Caco-2 (cell line): ENCODE data around the gene LHX4. TPM values are rescaled to one million over a fixed set of nuclear protein-coding genes. Genes with fewer than 3 reads are reported as not detected.

ENCODE experiments used
- BruUV-seq: library from RNA; stranded (reverse); fragments of 400-500 nt; replicated peaks from 2 replicates; lab custom pipeline; 2021; lab: Mats Ljungman, UMichigan
- CTCF ChIA-PET: fragments of 300-600 bp; sonication (Branson Sonifier 250); formaldehyde crosslinking; loops from one replicate; lab custom pipeline; 2022; ENCODE audit warnings: antibody characterized with exemption; lab: Charles Lee
- POLR2A ChIA-PET: fragments of 300-600 bp; sonication (Branson Sonifier 250); formaldehyde crosslinking; loops from one replicate; lab custom pipeline; 2022; ENCODE audit warnings: antibody characterized with exemption; lab: Charles Lee
- DNase-seq, 2 experiments: peaks; one replicate each; pipeline versions ENCODE4 v3.0.0 to v3.0.0-alpha.2; 2020 to 2022
- H3K27me3 ChIP-seq: replicated peaks from 2 replicates; pipeline ENCODE4 v1.6.0; 2011; ENCODE audit warnings: low read length; ENCODE audit not compliant: control insufficient read depth, insufficient read depth
- H3K36me3 ChIP-seq: 2 replicates; pipeline ENCODE4 v1.5.1; 2011; ENCODE audit warnings: low read length; ENCODE audit not compliant: control insufficient read depth, insufficient read depth
- H3K4me1 ChIP-seq: fragments of 250-450 bp; sonication (Bioruptor Pico); 2 replicates; pipeline ENCODE4 v1.5.1; 2020; ENCODE audit warnings: mild to moderate bottlenecking
- H3K4me3 ChIP-seq: 2 replicates; pipeline ENCODE4 v1.5.1; 2011; ENCODE audit warnings: low read depth, mild to moderate bottlenecking, control low read depth, low read length
- H3K9me3 ChIP-seq: fragments of 250-450 bp; sonication (Bioruptor Pico); 2 replicates; pipeline ENCODE4 v1.5.1; 2020; ENCODE audit warnings: mild to moderate bottlenecking, moderate library complexity
- H3K27ac Mint-ChIP-seq: one replicate; pipeline ENCODE4 v1.8.0; 2022; ENCODE audit warnings: mixed read lengths; ENCODE audit not compliant: unreplicated experiment
- H3K27me3 Mint-ChIP-seq: one replicate; pipeline ENCODE4 v1.8.0; 2022; ENCODE audit warnings: mixed read lengths; ENCODE audit not compliant: insufficient read depth, unreplicated experiment
- H3K36me3 Mint-ChIP-seq: one replicate; pipeline ENCODE4 v1.8.0; 2022; ENCODE audit warnings: mild to moderate bottlenecking, mixed read lengths; ENCODE audit not compliant: insufficient read depth, unreplicated experiment
- H3K4me1 Mint-ChIP-seq: one replicate; pipeline ENCODE4 v1.8.0; 2022; ENCODE audit warnings: low read depth, mixed read lengths; ENCODE audit not compliant: unreplicated experiment
- H3K4me3 Mint-ChIP-seq: one replicate; pipeline ENCODE4 v1.8.0; 2022; ENCODE audit warnings: mild to moderate bottlenecking, moderate library complexity, mixed read lengths; ENCODE audit not compliant: unreplicated experiment
- H3K9me3 Mint-ChIP-seq: one replicate; pipeline ENCODE4 v1.8.0; 2022; ENCODE audit warnings: mixed read lengths; ENCODE audit not compliant: unreplicated experiment
- CTCF ChIP-seq, 2 experiments: fragments of 200-600 bp in 1 of 2; IDR thresholded peaks; 1 replicate in 1 of 2; 2 replicates in 1 of 2; pipeline versions ENCODE4 v1.5.1 to v1.8.0; 2011 to 2022; ENCODE audit warnings: antibody characterized with exemption in 1 of 2, control low read depth in 1 of 2, inconsistent platforms in 1 of 2, low read depth in 1 of 2, low read length in 1 of 2, mild to moderate bottlenecking in 1 of 2, moderate library complexity in 1 of 2; ENCODE audit not compliant: insufficient read depth in 1 of 2, severe bottlenecking in 1 of 2, unreplicated experiment in 1 of 2
- intact Hi-C: fragments of 100-400 bp; cut with micrococcal nuclease; formaldehyde crosslinking; loops from one replicate; pipeline ENCODE4 v1.10.0; 2022; ENCODE audit not compliant: unreplicated experiment
- total RNA-seq: library from RNA; stranded (reverse); gene quantifications from 2 replicates; pipeline ENCODE4 v1.2.3, GENCODE V29; 2022

Gene LHX4
- total RNA-seq, 1 experiment from 2014 or later: 0.16 TPM

- H3K27me3 ChIP-seq: no peaks in the 10 kb centered on the region
- intact Hi-C loops: no loop called here
- H3K36me3 ChIP-seq: no peaks in the 10 kb centered on the region
- TF ChIP-seq CTCF (IDR thresholded peaks at IDR 0.05; ENCODE audit: insufficient read depth in 1 of 2, low read depth in 1 of 2, low read length in 1 of 2, severe bottlenecking in 1 of 2, unreplicated experiment in 1 of 2): no peak
- H3K9me3 ChIP-seq: no peaks in the 10 kb centered on the region
- no peaks in the 10 kb centered on the region for H3K9me3 Mint-ChIP-seq
- ChIA-PET POLR2A (no interaction called here), CTCF (no interaction called here)
- no peak overlapping the region for H3K4me3 ChIP-seq
- H3K4me3 Mint-ChIP-seq: no peak overlapping the region
- no peak for DNase-seq
- no peak overlapping the region for H3K27ac Mint-ChIP-seq
- no peaks in the 10 kb centered on the region for H3K27me3 Mint-ChIP-seq
- BruUV-seq: no TSS peak
- no peaks in the 10 kb centered on the region for H3K4me1 Mint-ChIP-seq
- no peaks in the 10 kb centered on the region for H3K4me1 ChIP-seq
- no peaks in the 10 kb centered on the region for H3K36me3 Mint-ChIP-seq
Measured at GRCh38 chr1:180250883-180251509, 20.9 kb downstream of the LHX4 start.

GRCh38 chr1:180251526-180252305 lies 21.7 kb downstream of the LHX4 start:
- H3K27me3 Mint-ChIP-seq: no peaks in the 10 kb centered on the region
- no peaks in the 10 kb centered on the region for H3K4me1 ChIP-seq
- no peak overlapping the region for H3K27ac Mint-ChIP-seq
- intact Hi-C loops: loop anchor here (1.0 kb wide), 2 partner anchors 165 to 231 kb away; no protein-coding TSS in a partner anchor
- no peak for TF ChIP-seq CTCF (IDR thresholded peaks at IDR 0.05; ENCODE audit: insufficient read depth in 1 of 2, low read depth in 1 of 2, low read length in 1 of 2, severe bottlenecking in 1 of 2, unreplicated experiment in 1 of 2)
- ChIA-PET CTCF (no interaction called here), POLR2A (interaction anchor here (1.0 kb wide), 1 partner anchor 21 kb away, joined by 3 read pairs; the partner anchor contains the start of gene LHX4)
- H3K36me3 Mint-ChIP-seq: no peaks in the 10 kb centered on the region
- H3K9me3 Mint-ChIP-seq: no peaks in the 10 kb centered on the region
- H3K9me3 ChIP-seq: no peaks in the 10 kb centered on the region
- DNase-seq: no peak
- no peaks in the 10 kb centered on the region for H3K27me3 ChIP-seq
- H3K4me3 Mint-ChIP-seq: no peak overlapping the region
- no peaks in the 10 kb centered on the region for H3K4me1 Mint-ChIP-seq
- H3K36me3 ChIP-seq: no peaks in the 10 kb centered on the region
- no TSS peak for BruUV-seq
- no peak overlapping the region for H3K4me3 ChIP-seq

GRCh38 chr1:180252638-180253536 lies 22.8 kb downstream of the LHX4 start:
- Mint-ChIP-seq H3K4me3 (no peak overlapping the region), H3K27ac (no peak overlapping the region), H3K36me3 (no peaks in the 10 kb centered on the region), H3K27me3 (no peaks in the 10 kb centered on the region), H3K4me1 (no peaks in the 10 kb centered on the region), H3K9me3 (no peaks in the 10 kb centered on the region)
- DNase-seq: peak; percentile 78 to 80
- Histone ChIP-seq H3K4me1 (no peaks in the 10 kb centered on the region), H3K27me3 (no peaks in the 10 kb centered on the region), H3K36me3 (no peaks in the 10 kb centered on the region), H3K9me3 (no peaks in the 10 kb centered on the region), H3K4me3 (no peak overlapping the region)
- no TSS peak for BruUV-seq
- POLR2A ChIA-PET: no interaction called here
- CTCF ChIA-PET: interaction anchor here (1.0 to 1.6 kb wide), 3 partner anchors 58 to 84 kb away, joined by 3 to 7 read pairs (median 3); no protein-coding TSS in a partner anchor
- peak; percentile 63 to 85 for TF ChIP-seq CTCF (IDR thresholded peaks at IDR 0.05; ENCODE audit: insufficient read depth in 1 of 2, low read depth in 1 of 2, low read length in 1 of 2, severe bottlenecking in 1 of 2, unreplicated experiment in 1 of 2)
- intact Hi-C loops: loop anchor here (1.0 kb wide), 2 partner anchors 163 to 229 kb away; no protein-coding TSS in a partner anchor
